Esophagus squamous epithelium (tissue), 5 donors: Measurements from ENCODE around the gene YAF2. TPM values are rescaled to one million over a fixed set of nuclear protein-coding genes. Genes with fewer than 3 reads are reported as not detected.
"Not testable (repeated sequence)": the region's sequence is repeated elsewhere in the genome, so short reads cannot be mapped to it uniquely, and the experiment has no call there.

Source experiments
- DNase-seq: peaks from one replicate; lab custom pipeline; 2025; lab: John Stamatoyannopoulos, UW
- H3K27ac ChIP-seq, 4 donors: fragments of 200-600 bp; sonication (generic); one replicate each; pipeline ENCODE4 v1.5.1; 2016 to 2019; ENCODE audit warnings: mild to moderate bottlenecking in 1 of 4
- H3K27me3 ChIP-seq, 4 donors: fragments of 200-600 bp; sonication (generic); 1 replicate in 3 of 4; 2 replicates in 1 of 4; pipeline versions ENCODE4 v1.5.1 to v1.6.0; 2017 to 2021; ENCODE audit warnings: antibody characterized with exemption in 1 of 4
- H3K36me3 ChIP-seq, 3 donors: fragments of 200-600 bp; sonication (generic); one replicate each; pipeline ENCODE4 v1.5.1; 2016 to 2019
- H3K4me1 ChIP-seq, 3 donors: fragments of 200-600 bp; sonication (generic); one replicate each; pipeline ENCODE4 v1.5.1; 2017 to 2019
- H3K4me3 ChIP-seq, 4 donors: fragments of 200-600 bp; sonication (generic); 1 replicate in 3 of 4; 2 replicates in 1 of 4; pipeline ENCODE4 v1.5.1; 2016 to 2019; ENCODE audit warnings: mild to moderate bottlenecking in 2 of 4, moderate library complexity in 1 of 4
- H3K9me3 ChIP-seq, 3 donors: fragments of 200-600 bp; sonication (generic); one replicate each; pipeline ENCODE4 v1.5.1; 2016 to 2019
- CTCF ChIP-seq, 6 experiments: fragments of 450-650 bp in 4 of 6; fragments of 200-600 bp in 2 of 6; sonication (generic) in 2 of 6; IDR thresholded peaks; one replicate each; pipeline ENCODE4 v1.5.1; 2016 to 2019; ENCODE audit warnings: antibody characterized with exemption in 6 of 6, mild to moderate bottlenecking in 4 of 6, moderate library complexity in 4 of 6
- POLR2A ChIP-seq, 4 donors: fragments of 450-650 bp; IDR thresholded peaks; one replicate each; pipeline ENCODE4 v1.6.1; 2017; ENCODE audit warnings: antibody characterized with exemption in 4 of 4, mild to moderate bottlenecking in 4 of 4, moderate library complexity in 3 of 4
- WGBS, 2 donors: methylation state at CpG; one replicate each; pipeline ENCODE4 v1.1.5; 2018; 5-methylcytosine and 5-hydroxymethylcytosine counted together
- intact Hi-C: fragments of 100-400 bp; cut with DNase I; formaldehyde crosslinking; loops from one replicate; pipeline ENCODE4 v1.15.0; 2022
- total RNA-seq, 4 donors: library from RNA; depleted of rRNA; stranded (reverse); fragments of >200 nt; gene quantifications; one replicate each; pipeline ENCODE4 v1.1.0, GENCODE V29; 2016
- donor health status: DM: yes; HTN: yes; CAD: no.

YAF2 gene
- total RNA-seq, 4 donors from 2014 or later, result 4.9 to 25.2 (median 12.4) TPM

- no peak for TF ChIP-seq POLR2A (IDR thresholded peaks at IDR 0.05)
- TF ChIP-seq CTCF (IDR thresholded peaks at IDR 0.05), result no peak
- intact Hi-C loops, result no loop called here
- Histone ChIP-seq H3K4me1 (peaks cover 0 to 10% (median 0%) of the 10 kb centered on the region in 3 donors), H3K4me3 (no peak overlapping the region), H3K27ac (no peak overlapping the region), H3K36me3 (no peaks in the 10 kb centered on the region), H3K9me3 (no peaks in the 10 kb centered on the region), H3K27me3 (no peaks in the 10 kb centered on the region)
- no peak for DNase-seq
These were observed 17.8 kb upstream of the YAF2 start for GRCh38 chr12:42255866-42256261.

- no peak for DNase-seq
- Histone ChIP-seq H3K9me3 (no peaks in the 10 kb centered on the region), H3K27me3 (no peaks in the 10 kb centered on the region), H3K4me3 (no peak overlapping the region), H3K36me3 (no peaks in the 10 kb centered on the region), H3K27ac (no peak overlapping the region), H3K4me1 (peaks cover 0 to 6% (median 0%) of the 10 kb centered on the region in 3 donors)
- intact Hi-C loops, result no loop called here
- TF ChIP-seq CTCF (IDR thresholded peaks at IDR 0.05) (no peak), POLR2A (IDR thresholded peaks at IDR 0.05) (no peak)
- WGBS, 2 donors, result 90 to 93% methylated on average over 2 of the region's 2 CpGs
These were observed 17.3 kb upstream of the YAF2 start for GRCh38 chr12:42255221-42255865.

GRCh38 chr12:42252645-42253044, 14.6 kb upstream of the YAF2 start:
- H3K36me3 ChIP-seq, intact Hi-C loops, H3K4me3 ChIP-seq, H3K27ac ChIP-seq, DNase-seq, H3K27me3 ChIP-seq, H3K4me1 ChIP-seq, H3K9me3 ChIP-seq: not testable (repeated sequence)
- 64 to 85% methylated on average over 1 of the region's 1 CpG for WGBS, 2 donors

GRCh38 chr12:42249033-42249432, 11.0 kb upstream of the YAF2 start:
- H3K4me1 ChIP-seq, H3K9me3 ChIP-seq, DNase-seq, H3K4me3 ChIP-seq, H3K27ac ChIP-seq, intact Hi-C loops, H3K36me3 ChIP-seq, H3K27me3 ChIP-seq: not testable (repeated sequence)
- 77 to 81% methylated on average over 3 of the region's 3 CpGs for WGBS, 2 donors

DNA sequence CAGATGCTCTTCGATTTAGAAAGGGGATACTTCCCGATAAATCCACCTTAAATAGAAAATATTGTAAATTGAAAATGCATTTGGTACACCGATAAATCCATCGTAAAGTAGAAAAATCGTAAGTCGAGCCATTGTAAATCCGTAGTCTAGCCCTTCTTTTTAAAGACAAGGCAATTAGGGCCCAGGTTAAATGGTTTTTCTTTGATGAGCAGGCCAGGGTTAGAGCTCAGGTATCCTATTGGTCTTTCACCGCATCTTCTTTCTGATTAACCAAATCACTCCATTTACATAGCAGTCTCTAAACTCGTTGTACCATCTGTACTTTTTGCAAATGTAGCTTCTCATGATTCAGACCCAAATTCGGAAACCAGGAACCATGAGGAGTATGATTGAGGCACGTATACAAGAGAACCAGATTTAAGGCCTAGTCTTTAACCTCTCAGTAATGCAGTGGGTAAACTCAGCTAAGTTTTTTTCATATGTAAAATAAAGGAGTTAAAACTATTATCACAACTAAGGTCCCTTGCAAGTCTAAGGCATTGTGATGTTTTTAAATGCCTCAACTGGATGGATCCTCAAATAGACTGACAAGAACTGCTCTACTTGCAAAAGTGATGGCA, 2.2 kb upstream of the YAF2 start:
- TF ChIP-seq POLR2A (IDR thresholded peaks at IDR 0.05) (no peak), CTCF (IDR thresholded peaks at IDR 0.05) (no peak)
- Histone ChIP-seq H3K27ac (no peak overlapping the region), H3K36me3 (peaks cover 0 to 1% (median 0%) of the 10 kb centered on the region in 3 donors), H3K9me3 (no peaks in the 10 kb centered on the region), H3K4me3 (no peak overlapping the region), H3K27me3 (no peaks in the 10 kb centered on the region), H3K4me1 (peaks cover 4 to 30% (median 17%) of the 10 kb centered on the region in 3 donors)
- DNase-seq, result no peak
- intact Hi-C loops, result no loop called here
- 89 to 93% methylated on average over 11 of the region's 11 CpGs for WGBS, 2 donors

GRCh38 chr12:42237853-42238239, 202 bp downstream of the YAF2 start:
- H3K4me3 ChIP-seq, result peak overlapping the region; percentile 67 to 97 (median 91)
- intact Hi-C loops, result loop anchor here (10.0 kb wide), 1 partner anchor 83 kb away; no protein-coding TSS in a partner anchor
- 0% methylated on average over 12 of the region's 54 CpGs; no CpG with 5 or more reads in 1 of the 2 donors for WGBS, 2 donors
- H3K4me1 ChIP-seq, result peaks cover 4 to 40% (median 18%) of the 10 kb centered on the region in 3 donors
- no peaks in the 10 kb centered on the region for H3K27me3 ChIP-seq
- H3K9me3 ChIP-seq, result no peaks in the 10 kb centered on the region
- TF ChIP-seq POLR2A (IDR thresholded peaks at IDR 0.05) (no peak), CTCF (IDR thresholded peaks at IDR 0.05) (no peak)
- H3K36me3 ChIP-seq, result peaks cover 0 to 21% (median 0%) of the 10 kb centered on the region in 3 donors
- peak overlapping the region; percentile 90 to 98 (median 96) for H3K27ac ChIP-seq
- no peak for DNase-seq
